MM.1S (cell line): ENCODE data around the gene GRB10.

Source experiments
- DNase-seq: peaks from one replicate; pipeline ENCODE4 v3.0.0-alpha.2; 2015
- H2AFZ ChIP-seq: fragments of 300-600 bp; sonication (generic); 2 replicates; pipeline ENCODE4 v1.6.0; 2016; ENCODE audit warnings: antibody characterized with exemption, low read length
- H3F3A ChIP-seq: fragments of 300-600 bp; sonication (generic); 2 replicates; pipeline ENCODE4 v1.6.1; 2016; ENCODE audit warnings: mild to moderate bottlenecking, antibody characterized with exemption, low read length, moderate library complexity, mixed read lengths; ENCODE audit not compliant: insufficient read depth
- H3K27ac ChIP-seq: fragments of 300-600 bp; sonication (generic); 2 replicates; pipeline ENCODE4 v1.5.1; 2016; ENCODE audit warnings: mild to moderate bottlenecking, low read length
- H3K27me3 ChIP-seq: fragments of 300-600 bp; sonication (generic); replicated peaks from 2 replicates; pipeline ENCODE4 v1.6.0; 2016; ENCODE audit warnings: low read length; ENCODE audit not compliant: insufficient read depth
- H3K36me3 ChIP-seq: fragments of 300-600 bp; sonication (generic); replicated peaks from 2 replicates; pipeline ENCODE4 v1.6.1; 2016; ENCODE audit warnings: mild to moderate bottlenecking, low read length, mixed read lengths; ENCODE audit not compliant: insufficient read depth
- H3K4me1 ChIP-seq: fragments of 300-600 bp; sonication (generic); 2 replicates; pipeline ENCODE4 v1.6.1; 2016; ENCODE audit warnings: low read length, mixed read lengths
- H3K4me2 ChIP-seq: fragments of 300-600 bp; sonication (generic); 2 replicates; pipeline ENCODE4 v1.6.0; 2016; ENCODE audit warnings: low read depth, low read length
- H3K4me3 ChIP-seq: fragments of 300-600 bp; sonication (generic); 2 replicates; pipeline ENCODE4 v1.5.1; 2016; ENCODE audit warnings: low read length, mixed read lengths
- H3K79me2 ChIP-seq: fragments of 300-600 bp; sonication (generic); 2 replicates; pipeline ENCODE4 v1.6.1; 2016; ENCODE audit warnings: mixed run types, low read length, mixed read lengths
- H3K9ac ChIP-seq: fragments of 300-600 bp; sonication (generic); 2 replicates; pipeline ENCODE4 v1.6.1; 2016; ENCODE audit warnings: low read length, mixed read lengths
- H3K9me2 ChIP-seq: fragments of 300-600 bp; sonication (generic); replicated peaks from 2 replicates; pipeline ENCODE4 v1.6.1; 2016; ENCODE audit warnings: mild to moderate bottlenecking, low read length, mixed read lengths; ENCODE audit not compliant: insufficient read depth
- H3K9me3 ChIP-seq: fragments of 300-600 bp; sonication (generic); replicated peaks from 2 replicates; pipeline ENCODE4 v1.6.1; 2016; ENCODE audit warnings: mild to moderate bottlenecking, low read length, mixed read lengths; ENCODE audit not compliant: insufficient read depth
- H4K20me1 ChIP-seq: fragments of 300-600 bp; sonication (generic); 2 replicates; pipeline ENCODE4 v1.6.1; 2016; ENCODE audit warnings: mild to moderate bottlenecking, low read length, moderate library complexity, mixed read lengths; ENCODE audit not compliant: insufficient read depth
- CTCF ChIP-seq: fragments of 300-600 bp; sonication (generic); IDR thresholded peaks from 2 replicates; pipeline ENCODE4 v1.5.1; 2016; ENCODE audit warnings: antibody characterized with exemption, low read length, mixed read lengths
- EZH2 ChIP-seq: fragments of 300-600 bp; sonication (generic); optimal IDR thresholded peaks from 2 replicates; pipeline ENCODE3; 2017; ENCODE audit warnings: low read depth, mild to moderate bottlenecking, antibody characterized with exemption, low read length, mixed read lengths
- EZH2phosphoT487 ChIP-seq: fragments of 300-600 bp; sonication (generic); IDR thresholded peaks from 2 replicates; pipeline ENCODE4 v1.6.1; 2018; ENCODE audit warnings: antibody characterized with exemption, low read length

The GRB10 gene

DNA sequence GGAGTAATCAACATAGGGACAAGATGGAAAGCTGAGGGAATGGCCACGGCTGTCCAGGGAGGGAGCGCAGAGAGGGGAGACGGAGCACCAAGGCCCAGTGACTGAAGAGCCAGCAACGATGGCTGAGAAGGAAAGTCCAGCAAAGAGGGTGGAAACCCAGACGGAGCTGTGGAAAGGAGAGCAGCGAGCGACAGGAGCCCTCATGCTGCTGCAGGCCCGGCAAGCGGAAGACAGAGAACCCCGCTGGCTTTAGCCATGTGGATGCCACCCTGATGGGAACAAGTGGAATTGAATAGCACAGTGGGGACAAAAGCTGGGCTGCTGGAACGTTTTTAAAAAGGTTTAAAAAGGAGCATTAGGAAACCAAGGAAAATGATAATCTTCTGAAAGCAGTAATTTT is 134.6 kb downstream of the GRB10 start:
- no peak overlapping the region for H2AFZ ChIP-seq
- H3K27me3 ChIP-seq: no peaks in the 10 kb centered on the region
- H3K4me2 ChIP-seq: no peak overlapping the region
- no peaks in the 10 kb centered on the region for H3K36me3 ChIP-seq
- H3K9me2 ChIP-seq: no peaks in the 10 kb centered on the region
- no peak for DNase-seq
- H3K79me2 ChIP-seq: no peaks in the 10 kb centered on the region
- H3K4me3 ChIP-seq: no peak overlapping the region
- no peak overlapping the region for H3K9ac ChIP-seq
- no peaks in the 10 kb centered on the region for H4K20me1 ChIP-seq
- TF ChIP-seq CTCF (no peak), EZH2 (no peak), EZH2phosphoT487 (no peak)
- no peaks in the 10 kb centered on the region for H3K9me3 ChIP-seq
- no peak overlapping the region for H3K27ac ChIP-seq
- no peaks in the 10 kb centered on the region for H3K4me1 ChIP-seq
- no peaks in the 10 kb centered on the region for H3F3A ChIP-seq

- Histone ChIP-seq H3K27ac (no peak overlapping the region), H3K4me1 (no peaks in the 10 kb centered on the region), H3K9me3 (no peaks in the 10 kb centered on the region), H3K4me3 (no peak overlapping the region), H3K9ac (no peak overlapping the region), H3K4me2 (no peak overlapping the region), H3K36me3 (no peaks in the 10 kb centered on the region), H3K9me2 (no peaks in the 10 kb centered on the region), H3K79me2 (no peaks in the 10 kb centered on the region), H3K27me3 (no peaks in the 10 kb centered on the region), H2AFZ (no peak overlapping the region), H3F3A (no peaks in the 10 kb centered on the region), H4K20me1 (no peaks in the 10 kb centered on the region)
- no peak for DNase-seq
- TF ChIP-seq EZH2 (no peak), EZH2phosphoT487 (no peak), CTCF (no peak)
Observed at GRCh38 chr7:50647286-50647980, 135.3 kb downstream of the GRB10 start.

DNA sequence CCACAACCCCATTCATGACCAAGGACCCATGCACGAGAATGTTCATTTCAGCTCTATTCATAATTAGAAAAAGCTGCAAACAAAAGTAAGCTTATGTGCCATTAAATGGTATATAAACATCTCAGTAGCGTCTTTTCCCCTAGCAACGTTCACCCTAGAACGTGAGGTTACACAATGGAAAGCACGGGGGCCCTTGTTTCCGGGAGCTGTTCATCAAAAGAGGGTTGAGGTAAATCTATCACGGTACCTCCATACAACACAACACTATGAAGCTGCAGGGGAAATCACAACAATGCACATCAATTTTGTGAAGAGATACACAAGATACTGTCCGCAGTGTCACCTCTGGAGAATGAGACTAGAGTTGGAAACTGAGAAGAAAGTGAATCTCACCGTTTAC is 136.6 kb downstream of the GRB10 start:
- H3K9me2 ChIP-seq: no peaks in the 10 kb centered on the region
- TF ChIP-seq CTCF (no peak), EZH2 (no peak), EZH2phosphoT487 (no peak)
- no peak for DNase-seq

More for the DNA sequence above, 136.6 kb downstream of the GRB10 start:
- H4K20me1 ChIP-seq: no peaks in the 10 kb centered on the region
- H3K9ac ChIP-seq: no peak overlapping the region
- H3K27ac ChIP-seq: no peak overlapping the region
- no peak overlapping the region for H3K4me3 ChIP-seq
- no peaks in the 10 kb centered on the region for H3F3A ChIP-seq
- H3K79me2 ChIP-seq: no peaks in the 10 kb centered on the region
- H3K9me3 ChIP-seq: no peaks in the 10 kb centered on the region
- no peak overlapping the region for H3K4me2 ChIP-seq
- H2AFZ ChIP-seq: no peak overlapping the region
- H3K4me1 ChIP-seq: no peaks in the 10 kb centered on the region
- no peaks in the 10 kb centered on the region for H3K36me3 ChIP-seq
- no peaks in the 10 kb centered on the region for H3K27me3 ChIP-seq
